GM21576 (cell line): ENCODE data around the gene BCAT1.
"Not testable (repeated sequence)": the region's sequence is repeated elsewhere in the genome, so short reads cannot be mapped to it uniquely, and the experiment has no call there.

Experiments used
- ATAC-seq: cut with Tn5 transposase; IDR thresholded peaks from one replicate; pipeline ENCODE4 v1.9.1; 2021; ENCODE audit warnings: mild to moderate bottlenecking, moderate library complexity; ENCODE audit not compliant: unreplicated experiment

The BCAT1 gene

DNA sequence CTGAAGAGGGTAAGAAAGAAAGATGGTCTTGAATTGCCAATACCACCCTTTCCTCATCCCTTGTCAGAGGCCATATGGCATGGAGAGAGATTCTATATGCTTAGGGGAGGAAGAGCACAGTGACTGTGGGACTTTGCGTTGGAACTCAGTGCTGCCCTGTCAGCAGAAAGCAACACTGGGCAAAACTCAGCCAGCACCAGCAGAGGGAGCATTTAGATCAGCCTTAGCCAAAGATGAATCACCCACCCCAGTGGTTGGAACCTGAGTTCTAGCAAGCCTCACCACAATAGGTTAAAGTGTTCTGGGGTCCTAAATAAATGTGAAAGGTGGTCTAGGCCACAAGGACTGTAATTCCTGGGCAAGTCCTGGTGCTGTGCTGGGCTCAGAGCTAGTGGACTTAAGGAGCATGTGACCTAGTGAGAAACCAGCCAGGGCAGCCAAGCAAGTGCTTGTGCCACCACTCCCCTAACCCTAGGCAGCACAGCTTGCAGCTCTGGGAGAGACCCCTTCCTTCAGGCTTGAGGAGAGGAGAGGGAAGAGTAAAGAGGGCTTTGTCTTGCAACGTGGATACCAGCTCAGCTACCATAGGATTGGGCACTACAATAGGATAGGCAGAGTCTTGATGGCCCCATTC is 11.4 kb upstream of the BCAT1 start:
- peak; percentile 77 for ATAC-seq

DNA sequence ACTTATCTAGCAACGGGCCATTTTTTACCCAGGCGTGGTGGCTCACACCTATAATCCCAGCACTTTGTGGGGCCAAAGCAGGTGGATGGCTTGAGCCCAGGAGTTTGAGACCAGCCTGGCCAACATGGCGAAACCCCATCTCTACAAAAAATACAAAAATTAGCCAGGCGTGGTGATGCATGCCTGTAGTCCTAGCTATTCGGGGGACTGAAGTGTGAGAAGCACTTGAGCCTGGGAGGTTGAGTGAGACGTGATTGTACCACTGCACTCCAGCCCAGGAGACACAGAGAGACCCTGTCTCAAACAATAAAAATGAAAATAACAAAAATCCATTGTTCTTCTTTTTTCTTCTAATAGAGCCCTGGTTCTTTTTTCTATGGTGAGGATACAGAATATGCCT is 7.5 kb upstream of the BCAT1 start:
- ATAC-seq: not testable (repeated sequence)

DNA sequence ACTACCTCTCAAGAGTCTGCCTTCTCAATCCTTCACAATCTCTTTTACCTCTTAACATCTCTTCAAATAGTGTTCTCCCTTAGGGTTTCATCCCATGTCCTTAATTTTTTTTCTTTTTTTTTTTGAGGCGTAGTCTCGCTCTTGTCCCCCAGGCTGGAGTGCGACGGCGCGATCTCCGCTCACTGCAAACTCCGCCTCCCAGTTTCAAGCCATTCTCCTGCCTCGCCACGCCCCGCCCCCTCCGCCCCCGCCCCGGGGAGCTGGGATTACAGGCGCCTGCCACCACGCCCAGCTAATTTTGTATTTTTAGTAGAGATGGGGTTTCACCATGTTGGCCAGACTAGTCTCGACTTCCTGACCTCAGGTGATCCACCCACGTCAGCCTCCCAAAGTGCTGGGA is 7.0 kb upstream of the BCAT1 start:
- ATAC-seq: no peak

DNA sequence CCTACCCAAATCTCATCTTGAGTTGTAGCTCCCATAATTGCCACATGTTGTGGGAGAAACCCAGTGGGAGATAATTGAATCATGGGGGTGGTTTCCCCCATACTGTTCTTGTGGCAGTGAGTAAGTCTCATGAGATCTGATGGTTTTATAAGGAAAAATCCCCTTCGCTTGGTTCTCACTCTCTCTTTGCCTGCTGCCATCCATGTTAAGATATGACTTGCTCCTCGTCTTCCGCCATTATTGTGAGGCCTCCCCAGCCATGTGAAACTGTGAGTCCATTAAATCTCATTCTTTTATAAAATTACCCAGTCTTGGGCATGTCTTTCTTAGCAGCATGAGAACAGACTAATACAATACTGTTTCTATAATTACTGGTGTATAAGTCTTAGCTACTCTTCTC is 6.5 kb upstream of the BCAT1 start:
- ATAC-seq: no peak

DNA sequence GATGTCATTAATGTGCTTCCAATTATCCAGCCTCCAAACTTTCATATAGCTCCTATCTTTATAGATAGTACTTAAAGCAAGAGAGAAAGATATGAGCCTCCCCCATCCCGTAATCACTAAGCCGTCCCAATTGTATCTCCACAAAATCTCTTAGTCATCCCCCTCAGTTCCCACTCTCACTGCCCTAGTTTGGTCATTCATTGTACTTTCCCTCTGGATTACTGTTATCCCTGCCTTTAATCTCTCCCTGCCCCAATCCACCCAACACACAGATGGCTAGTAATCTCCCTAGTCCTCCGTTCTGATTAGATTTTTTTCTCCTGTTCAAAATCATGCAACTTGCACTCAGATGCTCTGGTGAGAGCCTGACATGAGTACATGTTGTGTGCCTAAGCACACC is 5.4 kb upstream of the BCAT1 start:
- no peak for ATAC-seq

DNA sequence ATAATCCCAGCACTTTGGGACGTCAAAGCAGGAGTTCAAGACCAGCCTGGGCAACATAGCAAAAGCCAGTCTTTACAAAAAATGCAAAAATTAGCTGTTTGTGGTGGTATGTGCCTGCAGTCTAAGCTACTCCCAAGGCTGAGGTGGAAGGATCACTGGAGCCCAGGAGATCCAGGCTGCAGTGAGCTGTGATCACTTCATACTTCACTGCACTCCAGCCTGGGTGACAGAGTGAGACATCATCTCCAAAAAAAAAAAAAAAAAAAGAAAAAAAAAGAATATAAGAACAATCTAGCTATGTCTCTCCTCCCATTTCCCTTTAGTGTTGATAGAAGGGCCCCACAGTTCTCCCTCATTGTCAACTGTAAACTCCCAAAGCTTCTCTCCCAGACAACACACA is 3.5 kb upstream of the BCAT1 start:
- no peak for ATAC-seq

DNA sequence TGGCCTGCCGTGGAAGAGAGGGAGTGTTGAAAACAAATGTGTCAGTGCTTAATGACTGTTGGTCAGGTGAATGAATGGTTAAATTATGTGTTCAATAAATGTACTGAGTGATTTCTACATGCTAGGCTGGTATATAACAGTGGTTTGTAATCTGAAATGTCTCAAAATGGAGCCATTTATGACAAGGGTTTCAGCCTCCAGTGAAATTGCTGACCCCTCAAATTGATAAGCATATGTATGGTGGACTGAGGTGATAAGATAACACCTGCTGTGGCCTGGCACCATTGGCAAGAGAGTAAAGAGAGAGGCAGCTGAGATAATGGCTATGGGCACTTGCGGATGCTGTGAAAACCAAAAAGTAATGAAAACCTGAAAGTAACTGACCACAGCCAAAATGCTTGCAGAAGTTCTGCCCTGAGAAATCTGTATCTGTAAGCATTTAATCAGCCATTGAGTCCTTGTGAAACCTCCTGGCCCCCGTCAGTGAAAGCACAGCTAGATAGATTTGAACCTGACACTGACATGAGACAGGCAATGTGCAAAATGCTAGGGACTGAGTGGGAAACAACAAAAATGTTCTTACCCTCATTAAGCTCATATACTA is 1.4 kb upstream of the BCAT1 start:
- ATAC-seq: peak; percentile 40

DNA sequence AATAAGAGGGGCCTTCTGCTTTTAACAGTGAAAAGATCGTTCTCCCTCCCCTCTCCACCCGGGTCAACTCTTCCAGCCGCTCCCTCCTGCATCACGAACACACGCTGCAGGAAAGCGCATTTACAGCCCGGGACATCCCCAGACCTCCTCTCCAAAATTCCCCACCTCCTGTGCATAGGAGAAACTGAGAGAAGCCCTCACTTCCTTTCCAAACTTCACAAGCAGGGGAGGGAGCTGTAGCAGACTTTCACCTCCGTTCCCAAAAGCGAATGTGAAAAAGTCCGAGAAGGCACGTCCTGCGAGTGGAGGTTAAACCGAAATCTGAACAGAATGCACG is 513 bp downstream of the BCAT1 start:
- ATAC-seq: no peak

DNA sequence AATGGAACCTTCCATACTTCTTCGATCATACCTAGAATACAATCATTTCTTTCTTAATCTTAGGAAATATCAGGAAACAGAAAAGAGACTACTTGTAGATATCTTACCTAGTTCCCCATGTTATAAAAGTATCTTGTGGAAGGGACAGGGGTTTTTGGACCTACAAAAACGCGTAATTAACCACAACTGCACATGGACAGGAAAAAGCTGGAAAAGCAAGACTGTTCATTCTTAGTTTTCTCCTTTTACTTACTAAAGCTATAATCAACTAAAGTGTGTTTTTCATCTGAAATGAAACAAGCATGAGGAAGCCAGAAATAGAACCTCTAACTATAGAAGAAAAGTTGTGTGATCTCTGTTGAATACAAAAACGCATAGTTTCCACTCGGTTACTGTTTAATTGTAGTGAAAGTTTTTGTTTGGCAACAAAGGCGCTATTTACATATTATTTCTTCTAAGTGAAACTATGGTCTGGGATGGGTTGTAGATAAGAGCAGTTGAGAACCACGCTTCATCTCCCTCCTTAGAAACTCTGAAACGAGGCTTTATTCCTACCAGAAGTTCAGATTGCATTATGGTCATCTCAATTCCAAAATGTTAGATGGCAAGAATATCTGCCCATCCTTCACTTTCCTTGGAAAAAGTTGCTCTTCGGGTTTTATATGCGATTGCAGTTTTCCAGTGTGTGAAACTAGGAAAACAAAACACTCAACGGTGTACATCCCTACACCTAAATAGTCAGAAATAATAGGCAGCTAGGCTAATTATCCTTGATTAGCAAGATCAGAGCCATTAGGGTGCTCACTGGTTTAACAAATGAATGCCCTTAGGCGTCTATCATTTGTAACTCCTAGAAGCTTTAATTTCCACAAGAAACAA is 1.1 kb downstream of the BCAT1 start:
- ATAC-seq: no peak

DNA sequence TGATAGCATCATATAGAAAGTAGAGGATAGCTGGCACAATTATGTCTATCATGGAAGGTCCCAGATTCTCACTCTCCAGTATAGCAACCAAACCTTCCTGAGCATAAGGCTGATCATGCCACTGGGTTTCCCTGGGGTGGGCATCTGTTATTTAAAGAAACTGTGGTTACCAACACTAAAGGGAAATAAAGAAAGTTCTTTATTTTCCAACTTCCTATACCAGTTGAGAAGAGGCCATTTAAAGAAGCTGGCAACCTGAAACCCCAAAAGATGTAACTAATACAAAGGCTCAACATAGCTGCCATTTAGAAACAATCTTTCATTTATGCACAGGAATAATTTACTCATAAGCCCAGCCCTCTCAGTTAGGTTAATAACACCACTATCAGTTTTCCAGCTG is 3.1 kb downstream of the BCAT1 start:
- no peak for ATAC-seq

DNA sequence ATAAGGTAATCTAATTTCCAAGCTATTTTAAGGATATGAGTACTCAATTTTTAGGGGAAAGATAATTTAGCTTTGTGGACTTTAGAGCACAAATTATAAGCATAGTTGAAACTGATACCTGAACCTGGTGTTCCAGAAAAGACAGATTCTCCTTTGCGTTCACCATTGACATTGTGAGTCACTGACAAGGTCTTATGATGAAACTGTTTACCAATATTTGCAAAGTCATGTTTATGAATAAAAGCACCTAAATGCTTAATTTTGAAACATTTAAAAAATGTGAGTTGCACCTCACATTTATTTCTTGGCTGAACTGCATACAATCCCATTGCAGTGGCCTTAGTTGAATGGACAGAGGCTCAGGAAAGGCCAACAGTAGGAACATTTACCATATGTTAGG is 3.9 kb downstream of the BCAT1 start:
- no peak for ATAC-seq

DNA sequence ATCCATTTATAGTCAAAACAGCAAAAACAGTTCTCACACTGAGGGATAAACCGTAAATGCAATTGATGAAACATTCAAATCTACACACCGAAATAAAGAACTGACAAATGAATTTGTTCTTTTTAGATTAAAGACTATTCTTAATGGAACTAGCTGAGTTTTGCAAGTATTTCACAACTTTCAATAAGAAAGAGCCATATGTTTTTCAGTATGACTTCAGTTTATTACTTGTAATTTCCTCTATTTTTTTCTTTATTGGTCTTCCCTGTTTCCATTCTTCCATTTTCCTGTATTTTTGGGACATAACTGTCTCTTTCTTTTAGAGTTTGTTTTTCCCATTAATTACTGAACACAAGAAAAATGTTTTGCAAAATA is 4.3 kb downstream of the BCAT1 start:
- no peak for ATAC-seq

DNA sequence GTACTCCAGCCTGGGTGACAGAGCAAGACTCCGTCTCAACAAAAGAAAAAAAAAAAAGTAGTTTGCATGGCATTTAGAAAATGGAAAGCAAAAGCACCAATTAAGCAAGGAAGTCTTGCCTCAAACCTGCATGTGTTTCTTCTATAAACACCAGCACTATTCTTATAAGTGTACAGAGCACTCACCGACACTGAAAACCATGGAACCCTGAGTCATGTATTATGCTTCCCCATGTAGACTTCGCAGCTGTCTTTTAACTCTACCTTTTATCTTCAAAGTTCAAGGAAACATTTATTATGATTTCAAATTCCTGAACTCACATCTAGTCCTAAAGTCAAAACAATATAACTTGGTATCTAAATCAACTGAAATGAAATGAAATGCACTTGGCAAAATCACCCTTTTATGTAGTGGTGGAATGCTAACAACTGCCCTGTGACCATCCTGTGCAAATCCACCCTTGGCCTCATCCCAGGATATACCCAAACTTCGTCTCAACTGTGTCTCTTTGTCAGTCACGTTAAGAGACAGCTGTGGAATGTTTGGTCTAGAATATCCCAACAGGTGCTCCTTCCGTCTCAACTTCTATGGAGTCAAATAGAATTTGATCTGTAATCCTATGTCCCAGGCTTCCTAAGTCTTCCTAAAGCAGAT is 4.8 kb downstream of the BCAT1 start:
- ATAC-seq: no peak

DNA sequence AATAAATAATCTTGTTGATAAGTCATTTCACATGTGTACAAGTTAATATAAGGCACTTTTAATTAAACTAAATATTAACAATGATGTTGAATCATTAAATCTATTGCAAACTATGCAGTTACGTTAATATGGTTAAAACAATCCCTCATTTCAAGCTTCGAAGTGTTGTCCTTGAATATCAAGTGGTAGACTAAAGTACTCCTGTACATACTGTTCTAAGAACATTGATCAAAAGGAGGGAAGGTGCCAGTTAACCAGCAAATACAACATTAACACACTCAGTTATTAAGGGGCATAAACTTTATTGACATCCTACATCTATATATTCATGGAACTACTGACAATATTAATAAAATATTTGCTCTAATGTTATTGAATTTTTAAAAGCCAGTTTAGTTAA is 8.7 kb downstream of the BCAT1 start:
- no peak for ATAC-seq

DNA sequence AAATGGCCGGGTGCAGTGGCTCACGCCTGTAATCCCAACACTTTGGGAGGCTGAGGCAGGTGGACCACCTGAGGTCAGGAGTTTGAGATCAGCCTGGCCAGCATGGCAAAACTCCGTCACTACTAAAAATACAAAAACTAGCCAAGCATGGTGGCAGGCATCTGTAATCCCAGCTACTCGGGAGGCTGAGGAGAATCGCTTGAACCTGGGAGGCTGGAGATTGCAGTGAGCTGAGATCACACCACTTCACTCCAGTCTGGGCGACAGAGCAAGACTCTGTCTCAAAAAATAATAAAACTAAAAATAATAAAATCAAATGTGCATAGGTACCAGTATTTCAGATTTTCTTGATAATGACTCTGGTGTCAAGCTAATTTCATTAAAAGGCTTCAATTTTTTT is 9.3 kb downstream of the BCAT1 start:
- ATAC-seq: not testable (repeated sequence)

DNA sequence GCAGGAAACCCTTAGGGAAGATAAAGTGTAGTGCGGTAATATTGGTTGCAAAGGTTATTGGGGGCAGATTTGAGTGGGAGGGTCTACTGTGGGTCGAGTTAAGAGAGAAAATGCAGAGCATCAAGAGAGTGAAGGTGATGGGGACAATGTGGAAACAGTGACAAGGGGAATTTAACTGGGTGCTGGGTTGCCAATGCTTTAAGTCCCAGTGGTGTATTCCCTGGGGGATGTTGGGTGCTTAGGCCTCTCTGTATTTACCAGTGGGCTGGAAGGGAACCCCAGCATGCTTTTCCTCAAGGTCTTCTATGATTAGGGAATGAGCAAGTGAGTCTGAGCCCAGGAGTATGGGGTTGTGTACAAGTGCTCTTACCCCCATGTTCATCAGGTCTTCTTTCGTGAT is 10.6 kb downstream of the BCAT1 start:
- ATAC-seq: no peak

DNA sequence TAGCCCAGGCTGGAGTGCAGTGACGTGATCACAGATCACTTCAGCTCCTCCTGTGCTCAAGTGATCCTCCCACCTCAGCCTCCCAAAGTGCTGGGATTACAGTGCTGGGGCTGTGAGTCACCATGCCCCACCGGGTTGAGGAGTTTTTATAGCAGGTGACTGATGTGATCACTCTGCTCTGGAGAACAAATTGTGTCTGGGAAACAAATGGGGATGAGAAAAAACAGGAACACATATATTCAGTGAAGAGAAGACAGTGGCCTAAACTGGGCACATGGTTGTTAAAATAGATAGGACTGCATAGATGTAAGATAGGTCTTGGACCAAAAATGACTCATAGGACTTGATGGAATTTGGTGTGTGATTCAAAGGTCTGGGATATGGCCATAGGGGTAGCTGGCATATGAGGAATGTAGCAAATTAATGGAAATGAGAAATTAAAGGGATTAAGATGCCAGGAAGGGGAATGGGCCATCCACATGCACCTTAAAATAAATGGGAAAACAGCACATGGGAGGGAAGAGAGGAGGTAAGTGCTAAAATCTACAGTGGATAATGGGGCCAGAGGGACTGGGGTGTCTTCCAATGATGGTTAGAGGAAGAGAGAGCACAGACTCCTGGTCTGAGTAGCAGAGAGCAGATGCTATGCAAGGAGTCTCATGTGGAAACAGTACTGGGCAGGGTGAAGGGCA is 11.2 kb downstream of the BCAT1 start:
- no peak for ATAC-seq

DNA sequence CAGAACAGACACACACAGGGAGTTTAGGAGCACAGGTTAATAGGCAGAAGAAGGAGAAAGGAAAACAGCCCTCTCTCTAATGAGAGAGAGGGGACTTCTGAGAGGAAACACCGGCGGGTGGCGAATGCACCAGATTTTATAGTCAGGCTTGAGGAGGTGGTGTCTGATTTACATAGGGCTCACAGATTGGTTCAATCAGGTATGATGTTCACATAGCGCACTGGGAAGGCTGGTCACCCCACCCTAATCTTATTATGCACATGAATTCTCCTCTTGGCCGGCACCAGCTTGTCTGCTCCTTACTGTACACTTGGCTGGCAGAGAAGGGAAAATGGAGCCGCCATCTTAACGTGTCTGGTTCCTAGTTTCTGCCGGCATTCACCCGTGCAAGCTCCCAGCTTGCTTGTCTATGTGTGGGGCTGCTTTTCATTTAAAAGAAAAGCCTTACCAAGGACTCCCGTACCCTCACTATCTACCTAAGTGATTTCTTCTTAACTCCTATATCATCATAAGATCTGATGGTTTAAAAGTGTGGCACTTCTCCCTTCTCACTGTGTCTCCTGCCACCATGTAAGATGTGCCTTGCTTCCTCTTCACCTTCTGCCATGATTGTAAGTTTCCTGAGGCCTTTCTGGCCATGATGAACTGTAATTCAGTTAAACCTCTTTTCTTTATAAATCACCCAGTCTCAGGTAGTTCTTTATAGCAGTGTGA is 15.1 kb downstream of the BCAT1 start:
- no peak for ATAC-seq

DNA sequence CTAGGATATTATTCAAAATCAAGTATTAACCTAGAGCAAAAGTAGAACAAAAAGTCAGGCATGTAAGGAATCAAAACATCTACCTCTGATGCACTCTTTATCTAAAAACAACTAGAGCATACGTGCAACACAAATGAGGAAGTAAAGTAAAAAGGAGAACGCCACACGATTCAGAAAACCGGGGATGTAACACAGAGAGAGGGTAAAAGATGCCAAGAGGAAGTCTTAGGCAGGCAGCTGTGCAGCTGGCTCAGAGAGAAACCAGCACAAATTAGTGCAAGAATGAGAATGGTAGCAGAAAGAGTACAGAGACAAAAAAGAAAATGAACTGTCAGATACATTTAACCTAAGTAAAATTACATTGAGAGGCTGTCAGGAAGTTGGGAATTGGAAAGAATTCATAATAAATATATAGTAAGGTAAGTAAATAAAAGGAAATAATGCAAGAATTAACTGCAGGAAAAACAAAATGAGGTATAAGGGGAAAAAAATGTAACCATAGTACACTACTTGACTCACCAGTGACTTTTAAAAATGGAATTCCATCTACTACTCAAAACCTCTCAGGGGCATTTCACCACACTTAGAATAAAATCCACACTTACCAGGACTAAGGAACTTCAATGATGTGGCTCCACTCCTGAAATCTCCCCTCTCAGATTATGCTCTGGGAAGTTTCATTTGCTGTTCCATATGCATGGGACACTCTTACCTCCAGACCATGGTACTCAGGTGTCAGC is 17.1 kb downstream of the BCAT1 start:
- ATAC-seq: peak; percentile 93

DNA sequence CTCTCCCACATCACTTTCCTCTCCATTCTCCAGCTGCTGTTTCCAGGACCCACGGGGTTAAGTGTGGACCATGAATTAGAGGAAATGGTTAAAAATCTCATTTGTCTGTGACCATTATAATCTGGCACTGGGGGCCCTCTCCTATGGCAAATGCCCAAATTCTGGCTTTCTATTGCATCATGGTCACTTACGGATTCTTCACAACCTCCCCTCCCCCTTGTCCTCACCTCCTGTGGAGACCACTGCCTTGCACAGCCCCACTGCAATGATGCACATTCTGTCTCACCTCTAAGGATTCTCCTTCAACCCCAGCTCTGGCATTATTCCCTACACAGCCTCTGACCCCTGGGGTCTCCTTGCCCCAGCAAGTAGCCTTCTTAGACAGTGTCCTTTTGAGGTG is 18.9 kb downstream of the BCAT1 start:
- ATAC-seq: no peak
